ENCODE measurements around the gene C9orf50. TPM values are rescaled to one million over a fixed set of nuclear protein-coding genes. Genes with fewer than 3 reads are reported as not detected.
A peak's percentile ranks its signal among the peaks of the same experiment; 100 is the strongest.

The C9orf50 gene
- total RNA-seq, 1 experiment from 2014 or later, result not detected

- Histone ChIP-seq H3K9me3 (ENCODE audit: insufficient read depth, low read depth) (no peaks in the 10 kb centered on the region), H3K27ac (no peak overlapping the region), H3K4me2 (no peak overlapping the region), H3K9me2 (ENCODE audit: insufficient read depth) (no peaks in the 10 kb centered on the region), H4K20me1 (ENCODE audit: insufficient read depth) (no peaks in the 10 kb centered on the region), H3F3A (ENCODE audit: insufficient read depth, low read depth) (peaks cover 30% of the 10 kb centered on the region), H3K79me2 (ENCODE audit: low read depth) (no peaks in the 10 kb centered on the region), H3K27me3 (ENCODE audit: insufficient read depth, low read depth) (no peaks in the 10 kb centered on the region), H3K4me3 (no peak overlapping the region), H2AFZ (no peak overlapping the region), H3K4me1 (replicated peaks; ENCODE audit: insufficient read depth) (peaks cover 30% of the 10 kb centered on the region), H3K36me3 (ENCODE audit: low read depth) (no peaks in the 10 kb centered on the region)
- intact Hi-C loops (cut with micrococcal nuclease; ENCODE audit: unreplicated experiment), result no loop called here
- ChIA-PET POLR2A (ENCODE audit: unreplicated experiment) (no interaction called here), CTCF (interaction anchor here (0.6 kb wide), 1 partner anchor 585 kb away, joined by 3 read pairs; no protein-coding TSS in a partner anchor)
- no peak for DNase-seq
- BruUV-seq (replicated peaks), result no TSS peak
- TF ChIP-seq, protein P1, sequence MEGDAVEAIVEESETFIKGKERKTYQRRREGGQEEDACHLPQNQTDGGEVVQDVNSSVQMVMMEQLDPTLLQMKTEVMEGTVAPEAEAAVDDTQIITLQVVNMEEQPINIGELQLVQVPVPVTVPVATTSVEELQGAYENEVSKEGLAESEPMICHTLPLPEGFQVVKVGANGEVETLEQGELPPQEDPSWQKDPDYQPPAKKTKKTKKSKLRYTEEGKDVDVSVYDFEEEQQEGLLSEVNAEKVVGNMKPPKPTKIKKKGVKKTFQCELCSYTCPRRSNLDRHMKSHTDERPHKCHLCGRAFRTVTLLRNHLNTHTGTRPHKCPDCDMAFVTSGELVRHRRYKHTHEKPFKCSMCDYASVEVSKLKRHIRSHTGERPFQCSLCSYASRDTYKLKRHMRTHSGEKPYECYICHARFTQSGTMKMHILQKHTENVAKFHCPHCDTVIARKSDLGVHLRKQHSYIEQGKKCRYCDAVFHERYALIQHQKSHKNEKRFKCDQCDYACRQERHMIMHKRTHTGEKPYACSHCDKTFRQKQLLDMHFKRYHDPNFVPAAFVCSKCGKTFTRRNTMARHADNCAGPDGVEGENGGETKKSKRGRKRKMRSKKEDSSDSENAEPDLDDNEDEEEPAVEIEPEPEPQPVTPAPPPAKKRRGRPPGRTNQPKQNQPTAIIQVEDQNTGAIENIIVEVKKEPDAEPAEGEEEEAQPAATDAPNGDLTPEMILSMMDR (conservative IDR thresholded peaks at IDR 0.05), result no peak
- TF ChIP-seq EZH2 (IDR thresholded peaks at IDR 0.05; ENCODE audit: low read depth), result no peak
These were observed 18.1 kb downstream of the C9orf50 start for GRCh38 chr9:129602598-129603415.

DNA sequence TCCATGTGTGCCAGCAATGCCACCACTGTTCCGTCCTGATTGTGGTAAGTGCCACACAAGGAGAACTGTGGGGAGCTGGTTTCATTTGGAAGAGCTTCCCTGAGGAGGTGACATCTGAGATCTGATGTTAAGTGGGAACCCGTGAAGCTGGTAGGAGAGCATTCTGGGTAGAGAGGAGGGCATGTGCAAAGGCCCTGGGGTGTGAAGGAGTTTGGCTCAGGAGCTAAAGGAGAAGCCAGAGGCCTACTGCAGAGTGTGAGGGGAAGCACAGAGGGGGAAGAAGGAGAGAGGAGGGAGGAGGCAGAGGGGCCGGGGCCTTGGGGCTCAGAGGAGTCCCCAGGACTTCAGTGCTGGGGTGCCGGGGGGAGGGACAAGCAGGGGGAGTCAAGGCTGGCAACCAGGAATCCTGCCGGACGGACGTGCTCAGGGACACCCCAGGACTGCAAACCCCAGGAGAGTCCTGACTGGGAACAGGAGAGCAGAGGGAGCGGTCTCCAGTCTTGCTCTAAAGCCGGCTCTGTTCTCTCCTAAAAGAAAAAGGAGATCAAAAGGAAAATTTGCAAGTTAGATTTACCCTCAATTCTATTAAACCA lies 19.7 kb downstream of the C9orf50 start:
- ChIA-PET CTCF (interaction anchor here (0.5 kb wide), 1 partner anchor 140 kb away, joined by 4 read pairs; no protein-coding TSS in a partner anchor), POLR2A (ENCODE audit: unreplicated experiment) (interaction anchor here (0.6 kb wide), 1 partner anchor 1226 kb away, joined by 9 read pairs; no protein-coding TSS in a partner anchor)
- no peak for DNase-seq
- no peak overlapping the region for H3K4me2 ChIP-seq
- no peaks in the 10 kb centered on the region for H4K20me1 ChIP-seq (ENCODE audit: insufficient read depth)
- peaks cover 26% of the 10 kb centered on the region; the same call in 1 of the 2 replicates for H3F3A ChIP-seq (ENCODE audit: insufficient read depth, low read depth)
- no peak overlapping the region for H2AFZ ChIP-seq
- no peak overlapping the region for H3K4me3 ChIP-seq
- TF ChIP-seq, protein P1 (conservative IDR thresholded peaks at IDR 0.05), result no peak
- TF ChIP-seq EZH2 (IDR thresholded peaks at IDR 0.05; ENCODE audit: low read depth), result no peak
- peaks cover 34% of the 10 kb centered on the region for H3K4me1 ChIP-seq (replicated peaks; ENCODE audit: insufficient read depth)
- no peaks in the 10 kb centered on the region for H3K9me3 ChIP-seq (ENCODE audit: insufficient read depth, low read depth)
- no TSS peak for BruUV-seq (replicated peaks)
- no peaks in the 10 kb centered on the region for H3K36me3 ChIP-seq (ENCODE audit: low read depth)
- H3K9me2 ChIP-seq (ENCODE audit: insufficient read depth), result no peaks in the 10 kb centered on the region
- H3K79me2 ChIP-seq (ENCODE audit: low read depth), result no peaks in the 10 kb centered on the region
- no peaks in the 10 kb centered on the region for H3K27me3 ChIP-seq (ENCODE audit: insufficient read depth, low read depth)
- H3K27ac ChIP-seq, result no peak overlapping the region
- intact Hi-C loops (cut with micrococcal nuclease; ENCODE audit: unreplicated experiment), result no loop called here

DNA sequence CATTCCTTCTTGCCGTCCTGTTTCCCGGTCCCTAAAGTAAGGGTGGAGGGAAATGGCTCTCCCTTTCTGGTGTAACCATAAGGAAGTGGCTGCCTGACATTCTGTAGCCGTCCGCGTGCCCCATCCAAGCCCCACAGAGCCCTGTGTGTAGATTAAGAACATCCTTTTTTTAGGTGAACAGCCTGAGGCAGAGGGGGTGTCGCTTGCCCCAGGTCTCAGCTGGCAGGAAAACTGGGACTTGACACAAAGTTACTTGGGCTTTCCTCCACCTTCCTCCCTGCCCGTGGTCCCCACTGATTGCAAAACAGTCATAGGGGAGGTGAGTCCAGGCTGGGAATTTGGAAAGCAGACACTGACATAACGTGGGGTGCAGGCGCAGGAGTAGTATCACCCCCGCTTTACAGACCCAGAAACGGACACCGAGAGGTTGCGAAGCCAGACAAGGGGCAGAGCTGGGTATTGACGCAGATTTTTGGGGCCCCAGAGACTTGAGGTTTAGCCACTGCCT lies 22.8 kb downstream of the C9orf50 start:
- H3K9me3 ChIP-seq (ENCODE audit: insufficient read depth, low read depth), result no peaks in the 10 kb centered on the region
- DNase-seq, result peak in 1 of 2 experiments; percentile 57
- H2AFZ ChIP-seq, result peak overlapping the region; percentile 91
- H3K27me3 ChIP-seq (ENCODE audit: insufficient read depth, low read depth), result no peaks in the 10 kb centered on the region
- peak overlapping the region; percentile 70; the same call in 1 of the 2 replicates for H3K4me3 ChIP-seq
- no peak for TF ChIP-seq EZH2 (IDR thresholded peaks at IDR 0.05; ENCODE audit: low read depth)
- H3K4me1 ChIP-seq (replicated peaks; ENCODE audit: insufficient read depth), result peaks cover 34% of the 10 kb centered on the region
- TSS peak; percentile 81 for BruUV-seq (replicated peaks)
- H3K79me2 ChIP-seq (ENCODE audit: low read depth), result no peaks in the 10 kb centered on the region
- H3K9me2 ChIP-seq (ENCODE audit: insufficient read depth), result no peaks in the 10 kb centered on the region
- peak overlapping the region; percentile 58 for H3K27ac ChIP-seq
- peaks cover 22% of the 10 kb centered on the region; the same call in 1 of the 2 replicates for H3F3A ChIP-seq (ENCODE audit: insufficient read depth, low read depth)
- H3K4me2 ChIP-seq, result peak overlapping the region; percentile 81
- no peaks in the 10 kb centered on the region for H3K36me3 ChIP-seq (ENCODE audit: low read depth)
- POLR2A ChIA-PET (ENCODE audit: unreplicated experiment), result interaction anchor here (0.6 to 1.3 kb wide), 3 partner anchors 89 to 221 kb away, joined by 3 to 7 read pairs (median 4); no protein-coding TSS in a partner anchor
- intact Hi-C loops (cut with micrococcal nuclease; ENCODE audit: unreplicated experiment), result no loop called here
- CTCF ChIA-PET, result interaction anchor here (0.7 to 0.8 kb wide), 2 partner anchors 10 to 228 kb away, joined by 3 to 4 read pairs; no protein-coding TSS in a partner anchor
- no peaks in the 10 kb centered on the region for H4K20me1 ChIP-seq (ENCODE audit: insufficient read depth)
